A673 (cell line): ENCODE results near the gene USH1G. TPM values are rescaled to one million over a fixed set of nuclear protein-coding genes. Genes with fewer than 3 reads are reported as not detected.

Source experiments
- BruUV-seq: library from RNA; stranded (reverse); fragments of 400-500 nt; replicated peaks from 2 replicates; lab custom pipeline; 2021; lab: Mats Ljungman, UMichigan
- CTCF ChIA-PET: fragments of 300-600 bp; sonication (Branson Sonifier 250); formaldehyde crosslinking; loops from one replicate; lab custom pipeline; 2022; ENCODE audit warnings: antibody characterized with exemption; lab: Charles Lee
- POLR2A ChIA-PET: fragments of 300-600 bp; sonication (Branson Sonifier 250); formaldehyde crosslinking; loops from one replicate; lab custom pipeline; 2022; ENCODE audit warnings: antibody characterized with exemption; ENCODE audit not compliant: low non-redundant PET; lab: Charles Lee
- DNase-seq: peaks from one replicate; pipeline ENCODE4 v3.0.0-alpha.2; 2015; ENCODE audit warnings: low spot score
- H3K27ac ChIP-seq: fragments of 200-600 bp; sonication (generic); 2 replicates; pipeline ENCODE4 v1.5.1; 2016; ENCODE audit warnings: mixed run types, low read depth, mild to moderate bottlenecking, mixed read lengths, antibody characterized with exemption, low read length; ENCODE audit not compliant: poor library complexity, severe bottlenecking
- H3K27me3 ChIP-seq: fragments of 200-600 bp; sonication (generic); replicated peaks from 2 replicates; pipeline ENCODE4 v1.6.1; 2017; ENCODE audit warnings: mixed run types, low read depth, mild to moderate bottlenecking, mixed read lengths, antibody characterized with exemption, low read length; ENCODE audit not compliant: insufficient read depth, poor library complexity
- H3K36me3 ChIP-seq: fragments of 200-600 bp; sonication (generic); 2 replicates; pipeline ENCODE4 v1.6.1; 2016; ENCODE audit warnings: mixed run types, mild to moderate bottlenecking, mixed read lengths, antibody characterized with exemption, low read length; ENCODE audit not compliant: insufficient read depth, poor library complexity, severe bottlenecking
- H3K4me1 ChIP-seq: fragments of 200-600 bp; sonication (generic); 2 replicates; pipeline ENCODE4 v1.6.1; 2017; ENCODE audit warnings: mixed run types, mild to moderate bottlenecking, mixed read lengths, antibody characterized with exemption, low read length; ENCODE audit not compliant: insufficient read depth, poor library complexity, severe bottlenecking
- H3K4me3 ChIP-seq: fragments of 200-600 bp; sonication (generic); 2 replicates; pipeline ENCODE4 v1.5.1; 2016; ENCODE audit warnings: low read depth, mixed run types, mild to moderate bottlenecking, mixed read lengths, low read length; ENCODE audit not compliant: poor library complexity, severe bottlenecking
- H3K9me3 ChIP-seq: fragments of 200-600 bp; sonication (generic); 2 replicates; pipeline ENCODE4 v1.6.1; 2016; ENCODE audit warnings: mixed run types, low read depth, mild to moderate bottlenecking, mixed read lengths, antibody characterized with exemption, low read length; ENCODE audit not compliant: poor library complexity, severe bottlenecking
- EZH2 ChIP-seq: fragments of 200-600 bp; sonication (generic); IDR thresholded peaks from 2 replicates; pipeline ENCODE4 v1.6.1; 2017; ENCODE audit warnings: borderline replicate concordance, low read depth, mild to moderate bottlenecking, mixed read lengths, antibody characterized with exemption, low read length; ENCODE audit not compliant: poor library complexity, severe bottlenecking
- intact Hi-C: fragments of 100-400 bp; cut with micrococcal nuclease; formaldehyde crosslinking; loops from one replicate; pipeline ENCODE4 v1.10.0; 2022; ENCODE audit not compliant: unreplicated experiment
- total RNA-seq: library from RNA; stranded (reverse); gene quantifications from 2 replicates; pipeline ENCODE4 v1.2.3, GENCODE V29; 2021
- TF ChIP-seq, protein P1 (sequence below): fragments of 300-800, 200-600 bp; sonication (generic); conservative IDR thresholded peaks from 2 replicates; pipeline ENCODE4 v1.5.1; 2017; ENCODE audit warnings: low read depth, mild to moderate bottlenecking, antibody characterized with exemption, low read length, moderate library complexity, mixed read lengths

The USH1G gene
- total RNA-seq, 1 experiment from 2014 or later = not detected

DNA sequence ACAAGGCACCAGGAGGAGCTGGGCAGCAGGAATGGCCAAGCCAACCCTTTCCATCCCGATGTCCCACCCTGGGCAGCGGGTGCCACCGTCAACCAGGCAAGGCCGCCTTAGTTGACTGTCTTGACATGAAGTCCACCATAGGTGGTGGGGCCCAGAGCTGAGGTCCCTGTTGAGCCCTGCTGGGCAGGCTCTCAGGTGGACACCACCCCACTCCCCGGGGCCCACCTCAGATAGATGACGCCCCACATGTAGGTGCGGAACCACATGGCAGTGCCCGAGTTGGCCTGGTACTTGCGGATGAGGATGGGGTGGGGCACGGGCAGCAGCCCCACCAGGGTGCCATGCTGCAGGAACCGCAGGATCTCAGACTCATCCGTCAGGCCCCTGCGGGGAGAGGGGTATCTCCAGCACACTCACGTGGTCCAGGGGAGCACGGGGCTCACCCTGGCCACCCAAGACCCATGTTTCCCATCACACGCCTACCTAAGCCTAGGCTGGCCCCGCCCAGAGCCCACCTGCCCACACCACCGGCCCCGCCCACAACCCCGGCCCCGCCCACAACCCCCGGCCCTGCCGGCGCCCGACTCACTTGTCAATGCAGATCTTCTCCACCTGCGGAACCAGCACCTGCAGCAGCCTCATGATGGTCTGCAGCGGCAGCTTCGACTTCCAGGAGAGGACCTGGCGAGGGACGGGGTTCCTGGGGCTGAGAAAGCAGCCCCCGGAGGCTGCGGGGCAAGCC lies 28.8 kb upstream of the USH1G start:
- BruUV-seq = no TSS peak
- H3K27me3 ChIP-seq = peaks cover 72% of the 10 kb centered on the region
- no peaks in the 10 kb centered on the region for H3K36me3 ChIP-seq
- intact Hi-C loops = loop anchor here (10.0 kb wide), 1 partner anchor 207 kb away; the partner anchor contains the start of gene NHERF1
- CTCF ChIA-PET = interaction anchor here (0.6 to 0.7 kb wide), 2 partner anchors 10 to 171 kb away, joined by 3 to 8 read pairs; no protein-coding TSS in a partner anchor
- no peaks in the 10 kb centered on the region for H3K9me3 ChIP-seq
- no peaks in the 10 kb centered on the region for H3K4me1 ChIP-seq
- no peak for DNase-seq
- POLR2A ChIA-PET = interaction anchor here (0.6 kb wide), 1 partner anchor 190 kb away, joined by 8 read pairs; no protein-coding TSS in a partner anchor
- H3K27ac ChIP-seq = no peak overlapping the region
- no peak overlapping the region for H3K4me3 ChIP-seq
- TF ChIP-seq EZH2 = no peak
- TF ChIP-seq, protein P1, sequence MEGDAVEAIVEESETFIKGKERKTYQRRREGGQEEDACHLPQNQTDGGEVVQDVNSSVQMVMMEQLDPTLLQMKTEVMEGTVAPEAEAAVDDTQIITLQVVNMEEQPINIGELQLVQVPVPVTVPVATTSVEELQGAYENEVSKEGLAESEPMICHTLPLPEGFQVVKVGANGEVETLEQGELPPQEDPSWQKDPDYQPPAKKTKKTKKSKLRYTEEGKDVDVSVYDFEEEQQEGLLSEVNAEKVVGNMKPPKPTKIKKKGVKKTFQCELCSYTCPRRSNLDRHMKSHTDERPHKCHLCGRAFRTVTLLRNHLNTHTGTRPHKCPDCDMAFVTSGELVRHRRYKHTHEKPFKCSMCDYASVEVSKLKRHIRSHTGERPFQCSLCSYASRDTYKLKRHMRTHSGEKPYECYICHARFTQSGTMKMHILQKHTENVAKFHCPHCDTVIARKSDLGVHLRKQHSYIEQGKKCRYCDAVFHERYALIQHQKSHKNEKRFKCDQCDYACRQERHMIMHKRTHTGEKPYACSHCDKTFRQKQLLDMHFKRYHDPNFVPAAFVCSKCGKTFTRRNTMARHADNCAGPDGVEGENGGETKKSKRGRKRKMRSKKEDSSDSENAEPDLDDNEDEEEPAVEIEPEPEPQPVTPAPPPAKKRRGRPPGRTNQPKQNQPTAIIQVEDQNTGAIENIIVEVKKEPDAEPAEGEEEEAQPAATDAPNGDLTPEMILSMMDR = no peak

- no peak overlapping the region for H3K4me3 ChIP-seq
- H3K27me3 ChIP-seq = peaks cover 80% of the 10 kb centered on the region
- BruUV-seq = no TSS peak
- no peaks in the 10 kb centered on the region for H3K4me1 ChIP-seq
- no peak overlapping the region for H3K27ac ChIP-seq
- no peak for DNase-seq
- TF ChIP-seq, protein P1 = no peak
- TF ChIP-seq EZH2 = no peak
- no peaks in the 10 kb centered on the region for H3K36me3 ChIP-seq
- ChIA-PET POLR2A (no interaction called here), CTCF (interaction anchor here (0.5 kb wide), 1 partner anchor 56 kb away, joined by 3 read pairs; no protein-coding TSS in a partner anchor)
- intact Hi-C loops = loop anchor here (10.0 kb wide), 1 partner anchor 206 kb away; the partner anchor contains the start of gene NHERF1
- no peaks in the 10 kb centered on the region for H3K9me3 ChIP-seq
These were observed 28.0 kb upstream of the USH1G start for GRCh38 chr17:74951065-74951464.

DNA sequence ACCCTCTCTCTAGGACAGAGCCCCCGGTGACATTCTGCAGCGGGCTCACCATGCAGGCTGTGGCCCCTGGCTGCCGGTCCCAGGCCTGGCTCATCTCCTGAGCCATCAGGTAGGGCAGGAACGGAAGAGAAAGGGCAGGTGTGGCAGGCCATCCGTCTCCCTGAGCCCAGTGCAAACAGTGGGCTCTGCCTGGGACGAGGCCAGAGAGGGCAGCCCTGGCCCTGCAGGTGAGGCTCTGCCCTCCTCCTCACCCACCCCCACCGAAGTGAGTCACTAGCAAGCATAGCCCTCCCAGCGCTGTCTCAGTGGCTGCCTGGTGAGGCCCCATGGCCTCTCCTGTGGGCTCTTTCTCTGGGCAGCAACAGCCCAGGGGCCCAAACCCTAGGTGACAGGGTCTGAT lies 27.2 kb upstream of the USH1G start:
- CTCF ChIA-PET = no interaction called here
- Histone ChIP-seq H3K9me3 (no peaks in the 10 kb centered on the region), H3K4me3 (no peak overlapping the region), H3K36me3 (no peaks in the 10 kb centered on the region), H3K27ac (no peak overlapping the region), H3K27me3 (peaks cover 86% of the 10 kb centered on the region), H3K4me1 (no peaks in the 10 kb centered on the region)
- intact Hi-C loops = loop anchor here (10.0 kb wide), 1 partner anchor 205 kb away; the partner anchor contains the start of gene NHERF1
- BruUV-seq = no TSS peak
- TF ChIP-seq, protein P1 = no peak
- TF ChIP-seq EZH2 = no peak
- POLR2A ChIA-PET = no interaction called here
- no peak for DNase-seq
